HepG2 (cell line): ENCODE data around the gene MYH16.

Source experiments
- CEBPB ChIP-seq: IDR thresholded peaks from 2 replicates; pipeline ENCODE4 v1.6.1; 2011; ENCODE audit warnings: low read depth, low read length, improper control_type of control experiment, borderline replicate concordance
- EP300 ChIP-seq, 3 experiments: sonication (generic) in 1 of 3; formaldehyde crosslinking in 1 of 3; IDR thresholded peaks; 2 replicates each; pipeline versions ENCODE4 v1.5.1 to v1.6.1; 2011 to 2020; ENCODE audit warnings: low read depth in 2 of 3, low read length in 2 of 3, borderline replicate concordance in 1 of 3, improper control_type of control experiment in 1 of 3, mild to moderate bottlenecking in 1 of 3, missing genetic modification reagents in 1 of 3, moderate library complexity in 1 of 3
- MIER2 ChIP-seq: IDR thresholded peaks from 2 replicates; pipeline ENCODE4 v1.6.1; 2016; ENCODE audit warnings: missing biosample characterization, missing genetic modification reagents
- NCOR1 ChIP-seq: fragments of 200-600 bp; sonication (generic); IDR thresholded peaks from 2 replicates; pipeline ENCODE4 v1.7.0; 2017; ENCODE audit warnings: antibody characterized with exemption, low read length, borderline replicate concordance
- SIN3A ChIP-seq: IDR thresholded peaks from 2 replicates; pipeline ENCODE4 v1.6.1; 2011; ENCODE audit warnings: low read depth, mild to moderate bottlenecking, control low read depth, low read length, borderline replicate concordance
- SMAD1 ChIP-seq: sonication (generic); formaldehyde crosslinking; IDR thresholded peaks from 2 replicates; pipeline ENCODE4 v1.4.0; 2020; ENCODE audit warnings: missing genetic modification reagents, low read depth, mild to moderate bottlenecking, borderline replicate concordance
- ZBTB20 ChIP-seq: sonication (generic); formaldehyde crosslinking; IDR thresholded peaks from 2 replicates; pipeline ENCODE4 v1.8.1; 2023; ENCODE audit warnings: missing genetic modification reagents, low read depth, mild to moderate bottlenecking, borderline replicate concordance
- ZNF567 ChIP-seq: sonication (generic); formaldehyde crosslinking; IDR thresholded peaks from 2 replicates; pipeline ENCODE4 v1.8.1; 2023; ENCODE audit warnings: mild to moderate bottlenecking, missing genetic modification reagents, borderline replicate concordance
- ZZZ3 ChIP-seq: sonication (generic); formaldehyde crosslinking; IDR thresholded peaks from 2 replicates; pipeline ENCODE4 v1.4.0; 2020; ENCODE audit warnings: missing genetic modification reagents, mild to moderate bottlenecking, borderline replicate concordance
- TF ChIP-seq, protein P1 (sequence below): sonication (generic); formaldehyde crosslinking; IDR thresholded peaks from 2 replicates; pipeline ENCODE4 v1.5.0; 2020; ENCODE audit warnings: missing genetic modification reagents
- TF ChIP-seq, protein P2 (sequence below): sonication (generic); formaldehyde crosslinking; IDR thresholded peaks from 2 replicates; pipeline ENCODE4 v1.4.0; 2020; ENCODE audit warnings: missing genetic modification reagents

DNA sequence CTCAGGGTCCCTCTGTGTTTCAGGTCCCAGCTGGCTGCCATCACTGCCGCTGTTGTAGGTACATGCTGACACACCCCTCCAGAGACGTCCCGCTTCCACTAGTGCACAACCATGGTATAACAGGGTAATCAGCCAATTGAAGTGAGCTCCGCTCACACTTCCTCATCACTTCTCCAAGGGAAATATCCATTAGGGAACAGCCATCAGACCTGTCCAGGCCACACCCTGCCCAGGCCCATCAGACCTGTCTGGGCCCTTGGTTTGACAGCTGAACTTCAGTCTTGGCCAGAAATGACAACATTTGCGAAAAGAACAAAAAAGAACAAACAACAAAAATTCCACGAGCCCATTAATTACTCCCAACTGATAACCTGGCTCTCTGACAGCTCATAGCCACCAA is 11.0 kb upstream of the MYH16 start:
- no peak for TF ChIP-seq MIER2 (CRISPR knock-in tag)
- no peak for TF ChIP-seq SIN3A
- TF ChIP-seq, protein P1, sequence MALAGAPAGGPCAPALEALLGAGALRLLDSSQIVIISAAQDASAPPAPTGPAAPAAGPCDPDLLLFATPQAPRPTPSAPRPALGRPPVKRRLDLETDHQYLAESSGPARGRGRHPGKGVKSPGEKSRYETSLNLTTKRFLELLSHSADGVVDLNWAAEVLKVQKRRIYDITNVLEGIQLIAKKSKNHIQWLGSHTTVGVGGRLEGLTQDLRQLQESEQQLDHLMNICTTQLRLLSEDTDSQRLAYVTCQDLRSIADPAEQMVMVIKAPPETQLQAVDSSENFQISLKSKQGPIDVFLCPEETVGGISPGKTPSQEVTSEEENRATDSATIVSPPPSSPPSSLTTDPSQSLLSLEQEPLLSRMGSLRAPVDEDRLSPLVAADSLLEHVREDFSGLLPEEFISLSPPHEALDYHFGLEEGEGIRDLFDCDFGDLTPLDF (CRISPR knock-in tag), result no peak
- TF ChIP-seq ZBTB20 (CRISPR knock-in tag), result no peak
- no peak for TF ChIP-seq ZNF567 (CRISPR knock-in tag)
- no peak for TF ChIP-seq CEBPB
- TF ChIP-seq ZZZ3 (CRISPR knock-in tag), result no peak
- TF ChIP-seq EP300 (IDR thresholded peaks at IDR 0.05; ENCODE audit: low read depth in 2 of 2, low read length in 2 of 2), result no peak
- TF ChIP-seq EP300 (CRISPR knock-in tag; IDR thresholded peaks at IDR 0.05; ENCODE audit: borderline replicate concordance), result no peak
- TF ChIP-seq, protein P2, sequence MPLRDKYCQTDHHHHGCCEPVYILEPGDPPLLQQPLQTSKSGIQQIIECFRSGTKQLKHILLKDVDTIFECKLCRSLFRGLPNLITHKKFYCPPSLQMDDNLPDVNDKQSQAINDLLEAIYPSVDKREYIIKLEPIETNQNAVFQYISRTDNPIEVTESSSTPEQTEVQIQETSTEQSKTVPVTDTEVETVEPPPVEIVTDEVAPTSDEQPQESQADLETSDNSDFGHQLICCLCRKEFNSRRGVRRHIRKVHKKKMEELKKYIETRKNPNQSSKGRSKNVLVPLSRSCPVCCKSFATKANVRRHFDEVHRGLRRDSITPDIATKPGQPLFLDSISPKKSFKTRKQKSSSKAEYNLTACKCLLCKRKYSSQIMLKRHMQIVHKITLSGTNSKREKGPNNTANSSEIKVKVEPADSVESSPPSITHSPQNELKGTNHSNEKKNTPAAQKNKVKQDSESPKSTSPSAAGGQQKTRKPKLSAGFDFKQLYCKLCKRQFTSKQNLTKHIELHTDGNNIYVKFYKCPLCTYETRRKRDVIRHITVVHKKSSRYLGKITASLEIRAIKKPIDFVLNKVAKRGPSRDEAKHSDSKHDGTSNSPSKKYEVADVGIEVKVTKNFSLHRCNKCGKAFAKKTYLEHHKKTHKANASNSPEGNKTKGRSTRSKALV, result no peak
- TF ChIP-seq NCOR1, result no peak
- no peak for TF ChIP-seq SMAD1 (CRISPR knock-in tag)
